OCI-LY1 (cell line): ENCODE results near the gene DCAF4.

Experiments
- H2AFZ ChIP-seq: fragments of 200-600 bp; sonication (generic), shearing (Covaris generic); 2 replicates; pipeline ENCODE4 v1.6.0; 2014; ENCODE audit warnings: antibody characterized with exemption, mild to moderate bottlenecking, low read length
- H3F3A ChIP-seq: fragments of 200-600 bp; sonication (generic), shearing (Covaris generic); 2 replicates; pipeline ENCODE4 v1.6.0; 2014; ENCODE audit warnings: mild to moderate bottlenecking, antibody characterized with exemption, low read length, moderate library complexity; ENCODE audit not compliant: insufficient read depth
- H3K27ac ChIP-seq: fragments of 200-600 bp; sonication (generic); 2 replicates; pipeline ENCODE4 v1.5.1; 2014; ENCODE audit warnings: low read length, mixed run types, mild to moderate bottlenecking, low read depth; ENCODE audit not compliant: poor library complexity, severe bottlenecking
- H3K27me3 ChIP-seq: fragments of 200-600 bp; sonication (generic); 2 replicates; pipeline ENCODE4 v1.6.0; 2014; ENCODE audit warnings: antibody characterized with exemption, mild to moderate bottlenecking, low read length, moderate library complexity; ENCODE audit not compliant: insufficient read depth
- H3K36me3 ChIP-seq: fragments of 200-600 bp; sonication (generic); 2 replicates; pipeline ENCODE4 v1.6.1; 2014; ENCODE audit warnings: mild to moderate bottlenecking, antibody characterized with exemption, low read length, moderate library complexity, mixed read lengths; ENCODE audit not compliant: insufficient read depth
- H3K4me1 ChIP-seq: fragments of 200-600 bp; sonication (generic); 2 replicates; pipeline ENCODE4 v1.5.1; 2014; ENCODE audit warnings: mild to moderate bottlenecking, low read length, moderate library complexity; ENCODE audit not compliant: insufficient read depth, severe bottlenecking
- H3K4me2 ChIP-seq: fragments of 200-600 bp; sonication (generic), shearing (Covaris generic); 2 replicates; pipeline ENCODE4 v1.6.1; 2014; ENCODE audit warnings: low read length
- H3K4me3 ChIP-seq: fragments of 200-600 bp; sonication (generic); 2 replicates; pipeline ENCODE4 v1.5.1; 2014; ENCODE audit warnings: low read length, low read depth, mild to moderate bottlenecking, mixed read lengths; ENCODE audit not compliant: poor library complexity, severe bottlenecking
- H3K79me2 ChIP-seq: fragments of 200-600 bp; shearing (Covaris generic); 2 replicates; pipeline ENCODE4 v1.6.1; 2016; ENCODE audit warnings: mixed run types, low read length, mixed read lengths; ENCODE audit not compliant: insufficient read depth
- H3K9ac ChIP-seq: fragments of 200-600 bp; sonication (generic), shearing (Covaris generic); 2 replicates; pipeline ENCODE4 v1.6.1; 2014; ENCODE audit warnings: mild to moderate bottlenecking, low read length, mixed read lengths
- H3K9me2 ChIP-seq: fragments of 200-600 bp; sonication (generic), shearing (Covaris generic); 2 replicates; pipeline ENCODE4 v1.6.1; 2014; ENCODE audit warnings: low read depth, mild to moderate bottlenecking, low read length, mixed read lengths
- H3K9me3 ChIP-seq: fragments of 200-600 bp; shearing (Covaris generic); 2 replicates; pipeline ENCODE4 v1.6.1; 2014; ENCODE audit warnings: low read length, mixed read lengths
- H4K20me1 ChIP-seq: fragments of 200-600 bp; sonication (generic), shearing (Covaris generic); 2 replicates; pipeline ENCODE4 v1.6.0; 2016; ENCODE audit warnings: mild to moderate bottlenecking, low read length; ENCODE audit not compliant: insufficient read depth
- EZH2 ChIP-seq: fragments of 200-600 bp; sonication (generic), shearing (Covaris generic); IDR thresholded peaks from 2 replicates; pipeline ENCODE4 v1.8.0; 2017; ENCODE audit warnings: borderline replicate concordance, mixed run types, mild to moderate bottlenecking, antibody characterized with exemption, low read length, moderate library complexity, mixed read lengths
- TF ChIP-seq, protein P1 (sequence below): fragments of 200-600 bp; sonication (generic), shearing (Covaris generic); IDR thresholded peaks from 2 replicates; pipeline ENCODE4 v1.5.1; 2017; ENCODE audit warnings: mild to moderate bottlenecking, antibody characterized with exemption, low read length, moderate library complexity, mixed read lengths

The DCAF4 gene

DNA sequence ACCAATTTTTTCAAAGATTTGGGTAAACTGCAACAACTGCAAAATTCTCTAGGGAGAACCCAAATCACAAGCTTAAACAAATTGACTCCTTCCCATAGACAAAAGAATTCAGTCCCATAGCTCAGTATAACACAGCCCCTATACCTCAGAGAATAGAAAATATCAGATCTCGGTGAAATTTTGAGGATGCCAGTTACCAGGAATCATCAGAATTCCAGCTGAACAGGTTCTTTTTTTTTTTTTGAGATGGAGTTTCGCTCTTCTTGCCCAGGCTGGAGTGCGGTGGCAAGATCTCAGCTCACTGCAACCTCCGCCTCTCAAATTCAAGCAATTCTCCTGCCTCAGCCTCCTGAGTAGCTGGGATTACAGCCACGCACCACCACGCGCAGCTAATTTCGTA is 63.9 kb downstream of the DCAF4 start:
- Histone ChIP-seq H3K9me3 (no peaks in the 10 kb centered on the region), H3K4me1 (no peaks in the 10 kb centered on the region), H3K9me2 (no peaks in the 10 kb centered on the region), H3K27ac (no peak overlapping the region), H3K4me2 (no peak overlapping the region), H3F3A (no peaks in the 10 kb centered on the region), H2AFZ (no peak overlapping the region), H3K4me3 (no peak overlapping the region), H3K9ac (no peak overlapping the region), H3K79me2 (no peaks in the 10 kb centered on the region), H4K20me1 (no peaks in the 10 kb centered on the region), H3K27me3 (no peaks in the 10 kb centered on the region), H3K36me3 (peaks cover 29% of the 10 kb centered on the region)
- TF ChIP-seq, protein P1, sequence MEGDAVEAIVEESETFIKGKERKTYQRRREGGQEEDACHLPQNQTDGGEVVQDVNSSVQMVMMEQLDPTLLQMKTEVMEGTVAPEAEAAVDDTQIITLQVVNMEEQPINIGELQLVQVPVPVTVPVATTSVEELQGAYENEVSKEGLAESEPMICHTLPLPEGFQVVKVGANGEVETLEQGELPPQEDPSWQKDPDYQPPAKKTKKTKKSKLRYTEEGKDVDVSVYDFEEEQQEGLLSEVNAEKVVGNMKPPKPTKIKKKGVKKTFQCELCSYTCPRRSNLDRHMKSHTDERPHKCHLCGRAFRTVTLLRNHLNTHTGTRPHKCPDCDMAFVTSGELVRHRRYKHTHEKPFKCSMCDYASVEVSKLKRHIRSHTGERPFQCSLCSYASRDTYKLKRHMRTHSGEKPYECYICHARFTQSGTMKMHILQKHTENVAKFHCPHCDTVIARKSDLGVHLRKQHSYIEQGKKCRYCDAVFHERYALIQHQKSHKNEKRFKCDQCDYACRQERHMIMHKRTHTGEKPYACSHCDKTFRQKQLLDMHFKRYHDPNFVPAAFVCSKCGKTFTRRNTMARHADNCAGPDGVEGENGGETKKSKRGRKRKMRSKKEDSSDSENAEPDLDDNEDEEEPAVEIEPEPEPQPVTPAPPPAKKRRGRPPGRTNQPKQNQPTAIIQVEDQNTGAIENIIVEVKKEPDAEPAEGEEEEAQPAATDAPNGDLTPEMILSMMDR, result no peak
- no peak for TF ChIP-seq EZH2

DNA sequence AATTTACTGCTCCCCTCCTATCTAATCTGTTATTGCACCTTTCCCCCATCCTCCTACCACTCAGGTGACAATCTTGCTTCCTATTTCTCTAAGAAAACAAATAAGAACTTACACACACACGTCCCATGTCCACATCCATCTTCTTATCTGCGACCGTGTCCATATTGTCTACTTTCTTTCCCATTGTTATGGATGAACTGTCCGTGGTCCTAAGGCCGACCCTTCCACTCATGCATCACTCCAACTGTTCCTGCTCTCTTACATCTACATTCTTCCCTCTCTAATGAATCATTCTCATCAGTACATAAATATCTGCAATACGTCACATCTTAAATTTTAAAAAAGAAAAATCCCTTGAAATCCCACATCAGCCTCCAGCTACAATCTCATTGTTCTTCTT is 70.7 kb downstream of the DCAF4 start:
- TF ChIP-seq, protein P1, result no peak
- no peak for TF ChIP-seq EZH2
- no peak overlapping the region for H3K27ac ChIP-seq
- H3K4me2 ChIP-seq, result no peak overlapping the region
- no peak overlapping the region for H3K9ac ChIP-seq
- H3K9me2 ChIP-seq, result no peaks in the 10 kb centered on the region
- no peaks in the 10 kb centered on the region for H3F3A ChIP-seq
- H3K27me3 ChIP-seq, result no peaks in the 10 kb centered on the region
- no peaks in the 10 kb centered on the region for H3K4me1 ChIP-seq
- no peaks in the 10 kb centered on the region for H4K20me1 ChIP-seq
- H3K9me3 ChIP-seq, result no peaks in the 10 kb centered on the region
- H2AFZ ChIP-seq, result no peak overlapping the region
- peaks cover 38% of the 10 kb centered on the region for H3K36me3 ChIP-seq
- H3K4me3 ChIP-seq, result no peak overlapping the region
- H3K79me2 ChIP-seq, result no peaks in the 10 kb centered on the region

DNA sequence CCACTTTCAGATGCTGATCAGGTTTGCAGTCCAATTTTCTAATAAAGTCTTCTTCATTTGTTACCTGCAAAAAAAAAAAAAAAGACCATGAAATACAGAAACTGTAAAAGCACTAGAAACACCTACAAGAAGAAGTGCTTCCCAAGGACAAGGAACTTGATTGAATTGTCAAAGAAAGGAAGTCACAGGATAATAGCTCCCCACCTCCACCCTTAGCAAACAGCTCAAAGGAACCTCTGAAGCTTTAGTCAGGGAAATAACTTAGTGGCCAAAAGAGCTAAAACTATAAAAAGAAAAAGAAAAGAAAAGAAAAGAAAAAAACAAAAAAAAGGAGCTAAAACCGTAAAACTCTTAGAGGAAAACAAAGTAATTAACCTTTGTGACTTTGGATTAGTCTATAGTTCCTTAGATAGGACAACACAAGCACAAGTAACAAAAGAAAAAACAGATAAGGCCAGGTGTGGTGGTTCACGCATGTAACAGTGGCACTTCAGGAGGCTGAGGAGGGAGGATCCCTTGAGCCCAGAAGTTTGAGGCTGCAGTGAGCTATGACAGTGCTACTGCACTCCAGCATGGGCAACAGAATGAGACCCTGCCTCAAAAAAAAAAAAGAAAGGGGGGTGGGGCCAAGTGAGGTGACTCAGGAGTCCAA is 72.1 kb downstream of the DCAF4 start:
- peaks cover 26% of the 10 kb centered on the region for H3K36me3 ChIP-seq
- H3K79me2 ChIP-seq, result no peaks in the 10 kb centered on the region
- H3K27ac ChIP-seq, result no peak overlapping the region
- H3K4me1 ChIP-seq, result no peaks in the 10 kb centered on the region
- no peak overlapping the region for H3K9ac ChIP-seq
- no peaks in the 10 kb centered on the region for H3F3A ChIP-seq
- H3K9me2 ChIP-seq, result no peaks in the 10 kb centered on the region
- H3K4me3 ChIP-seq, result no peak overlapping the region
- TF ChIP-seq, protein P1, result no peak
- TF ChIP-seq EZH2, result no peak
- H2AFZ ChIP-seq, result no peak overlapping the region
- H3K9me3 ChIP-seq, result no peaks in the 10 kb centered on the region
- no peaks in the 10 kb centered on the region for H3K27me3 ChIP-seq
- H4K20me1 ChIP-seq, result no peaks in the 10 kb centered on the region
- H3K4me2 ChIP-seq, result no peak overlapping the region
